HG03039 (cell line): ENCODE results near the gene KLHDC3.
"Not testable (repeated sequence)": the region's sequence is repeated elsewhere in the genome, so short reads cannot be mapped to it uniquely, and the experiment has no call there.

Experiments
- ATAC-seq: cut with Tn5 transposase; IDR thresholded peaks from one replicate; pipeline ENCODE4 v1.9.1; 2021; ENCODE audit warnings: mild to moderate bottlenecking, moderate library complexity; ENCODE audit not compliant: unreplicated experiment

KLHDC3 gene

DNA sequence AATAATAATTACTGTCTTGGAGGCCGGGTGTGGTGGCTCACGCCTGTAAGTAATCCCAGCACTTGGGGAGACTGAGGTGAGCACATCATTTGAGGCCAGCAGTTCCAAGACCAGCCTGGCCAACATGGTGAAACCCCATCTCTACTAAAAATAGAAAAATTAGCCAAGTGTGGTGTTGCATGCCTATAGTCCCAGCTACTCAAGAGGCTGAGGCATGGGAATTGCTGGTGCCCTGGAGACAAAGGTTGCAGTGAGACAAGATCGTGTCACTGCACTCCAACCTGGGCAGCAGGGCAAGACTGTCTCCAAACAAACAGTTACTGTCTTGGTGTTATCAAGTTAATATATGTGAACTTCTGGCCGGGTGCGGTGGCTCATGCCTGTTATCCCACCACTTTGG, 12.3 kb downstream of the KLHDC3 start:
- ATAC-seq, result no peak

DNA sequence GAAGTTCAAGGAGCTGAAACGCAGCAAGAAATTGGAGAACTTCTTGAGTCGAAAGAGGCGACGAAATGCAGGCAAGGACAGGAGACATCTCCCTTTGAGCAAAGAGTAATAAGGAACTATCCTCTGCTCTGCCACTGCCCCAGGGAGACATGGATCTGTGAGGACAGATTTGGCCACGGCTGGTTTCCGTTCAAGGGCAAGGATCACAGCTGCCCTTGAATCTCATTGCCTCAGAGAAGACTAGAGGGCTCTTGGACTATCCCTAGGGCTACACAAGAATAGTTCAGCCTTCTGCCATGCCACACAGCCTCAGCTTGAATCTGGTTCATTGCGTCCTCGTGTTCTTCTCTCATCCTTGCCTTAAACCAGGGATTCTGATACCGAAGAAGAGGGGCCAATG, 15.1 kb downstream of the KLHDC3 start:
- ATAC-seq, result no peak

DNA sequence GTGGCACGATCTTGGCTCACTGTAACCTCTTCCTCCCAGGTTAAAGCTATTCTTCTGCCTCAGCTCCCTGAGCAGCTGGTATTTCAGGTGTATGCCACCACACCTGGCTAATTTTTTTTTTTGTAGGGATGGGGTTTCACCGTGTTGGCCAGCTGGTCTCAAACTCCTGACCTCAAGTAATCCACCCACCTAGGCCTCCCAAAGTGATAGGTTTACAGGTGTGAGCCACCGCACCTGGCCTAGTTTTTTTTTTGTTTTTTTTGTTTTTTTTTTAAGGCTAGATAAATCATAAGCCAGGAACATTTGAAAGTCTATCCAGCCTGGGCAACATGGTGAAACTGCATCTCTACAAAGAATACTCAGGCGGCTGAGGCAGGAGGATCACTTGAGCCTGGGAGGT, 18.3 kb downstream of the KLHDC3 start:
- no peak for ATAC-seq

DNA sequence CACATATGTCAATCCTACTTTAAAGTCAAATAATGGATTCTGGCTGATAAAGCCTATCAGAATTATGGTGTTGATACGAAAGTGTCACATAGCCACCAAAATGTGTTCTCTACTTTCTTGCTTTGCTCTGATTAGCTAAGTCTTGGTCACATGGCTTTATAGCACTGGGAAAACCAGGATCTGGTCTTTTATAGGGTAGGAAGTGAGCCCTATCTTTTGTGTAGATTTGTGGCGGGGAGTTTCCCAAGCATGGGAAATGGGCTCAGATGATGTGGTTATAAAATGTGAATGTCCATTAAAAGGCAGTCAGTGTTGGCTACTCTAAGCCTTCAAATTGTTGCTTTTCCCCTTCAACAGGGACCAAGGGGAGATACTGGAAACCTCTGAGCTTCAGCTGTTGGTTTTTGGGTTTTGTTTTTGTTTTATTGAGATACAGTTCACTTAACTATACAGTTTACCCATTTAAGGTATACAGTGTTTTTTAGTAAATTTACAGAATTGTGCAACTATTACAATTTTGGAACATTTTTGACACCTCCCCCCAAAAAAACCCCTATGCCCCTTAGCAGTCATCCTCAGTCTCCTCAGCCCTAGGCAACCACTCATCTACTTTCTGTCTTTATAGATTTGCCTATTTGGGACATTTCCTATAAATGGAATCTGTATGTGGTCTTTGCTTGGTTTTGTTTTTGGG, 19.6 kb downstream of the KLHDC3 start:
- ATAC-seq, result no peak

DNA sequence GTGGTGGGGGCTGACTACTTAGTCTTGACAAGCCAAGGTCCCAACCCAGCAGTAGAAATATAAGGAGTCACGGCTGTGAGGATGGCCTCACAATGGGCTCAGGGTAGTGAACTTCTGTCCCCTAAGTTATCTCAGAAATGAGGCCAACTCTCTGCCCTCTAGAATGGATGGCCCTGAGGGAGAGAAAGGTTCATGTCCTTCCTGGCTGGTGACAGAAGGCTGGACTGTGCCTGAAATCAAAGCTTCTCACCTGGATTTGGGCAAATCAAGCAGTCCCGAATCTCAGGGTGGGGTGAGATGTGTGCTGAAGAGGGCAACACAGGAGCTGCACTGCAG, 20.1 kb downstream of the KLHDC3 start:
- no peak for ATAC-seq

DNA sequence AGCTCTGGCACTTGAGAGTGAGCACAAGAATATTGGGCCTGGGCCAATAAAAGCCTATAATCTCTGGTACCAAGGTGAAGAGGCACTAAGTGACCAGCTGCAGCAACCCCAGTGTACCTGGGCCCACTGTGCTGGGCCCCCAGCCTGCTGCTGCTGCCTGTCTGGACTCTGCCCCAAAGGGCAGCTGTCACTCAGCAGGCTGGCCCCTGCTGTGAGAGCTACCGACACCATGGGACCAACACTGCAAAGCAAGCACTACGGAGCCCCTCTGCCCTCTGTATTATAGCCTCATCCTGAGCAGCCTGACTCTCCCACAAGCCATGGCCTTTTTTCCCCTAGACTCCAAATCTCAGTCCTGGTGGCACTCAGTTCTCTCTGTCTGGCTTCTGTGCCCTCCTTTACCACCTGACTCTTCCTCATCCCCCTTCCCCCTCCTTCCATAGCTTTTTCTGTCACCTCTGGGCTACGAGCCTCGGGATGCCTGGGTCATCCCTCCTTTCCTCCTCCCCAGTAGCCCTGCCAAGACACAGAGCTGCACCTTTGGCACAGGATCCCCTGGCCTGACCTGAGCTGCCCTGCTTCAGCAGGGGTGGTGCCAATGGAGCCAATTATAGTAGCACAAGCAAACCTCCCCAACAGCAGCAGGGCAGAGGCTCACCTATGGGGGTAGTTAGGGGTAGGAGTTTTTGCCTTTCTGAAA, 21.6 kb downstream of the KLHDC3 start:
- no peak for ATAC-seq

DNA sequence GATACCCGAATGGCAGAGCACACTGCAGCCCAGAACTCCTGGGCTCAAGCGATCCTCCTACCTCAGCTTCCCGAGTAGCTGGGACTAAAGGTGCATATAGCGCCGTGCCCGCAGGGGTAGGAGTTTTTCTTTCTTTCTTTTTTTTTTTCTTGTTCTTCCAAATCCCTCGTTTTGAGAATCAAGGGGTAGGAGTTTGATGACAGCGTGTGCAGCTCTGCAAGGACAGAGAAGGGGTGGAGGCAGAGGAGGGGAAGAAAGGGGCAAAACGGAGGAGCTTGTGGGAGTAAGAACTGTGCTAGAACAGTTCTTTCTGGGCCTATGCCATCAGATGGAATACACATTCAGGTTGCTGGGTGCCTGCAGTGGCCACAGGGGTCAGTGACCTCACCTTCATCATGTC, 22.7 kb downstream of the KLHDC3 start:
- no peak for ATAC-seq

DNA sequence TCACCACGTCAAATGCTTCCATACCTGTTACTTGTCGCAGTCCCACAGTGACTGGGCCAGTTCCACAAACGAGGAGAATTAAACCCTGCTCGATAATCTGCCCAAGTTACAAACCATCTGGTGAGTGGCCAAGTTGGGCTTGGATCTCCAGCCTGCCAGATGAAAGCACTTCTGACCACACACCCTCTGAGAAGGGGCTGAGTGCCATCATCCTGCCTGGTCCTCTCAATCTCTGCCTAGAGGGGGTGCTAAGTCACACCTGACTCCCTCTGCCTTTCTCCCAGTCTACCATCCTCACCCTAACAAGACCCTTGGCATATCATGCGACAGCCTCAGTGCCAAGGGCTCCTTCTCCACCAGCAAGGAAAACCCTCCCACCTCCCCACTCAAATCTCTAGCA, 23.1 kb downstream of the KLHDC3 start:
- ATAC-seq, result no peak

DNA sequence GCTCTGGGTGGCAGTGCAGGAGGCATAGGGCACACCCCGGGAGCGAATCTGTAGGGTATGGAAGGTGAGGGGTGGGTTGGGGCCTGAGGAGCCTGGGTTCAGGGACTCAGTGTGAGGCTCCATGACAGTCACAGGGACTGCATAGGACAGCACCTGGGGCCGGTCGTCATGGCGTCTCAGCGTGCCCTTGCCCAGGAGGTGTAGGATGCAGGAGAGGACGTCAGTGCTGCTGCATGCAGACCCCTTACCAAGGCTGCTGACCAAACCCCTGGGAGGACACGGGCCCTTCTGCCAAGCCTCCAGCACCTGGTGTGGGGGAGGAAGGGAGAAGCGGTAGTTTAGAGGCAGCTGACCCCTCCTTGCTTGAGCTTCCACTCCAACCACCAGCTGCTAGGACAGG, 23.7 kb downstream of the KLHDC3 start:
- no peak for ATAC-seq

DNA sequence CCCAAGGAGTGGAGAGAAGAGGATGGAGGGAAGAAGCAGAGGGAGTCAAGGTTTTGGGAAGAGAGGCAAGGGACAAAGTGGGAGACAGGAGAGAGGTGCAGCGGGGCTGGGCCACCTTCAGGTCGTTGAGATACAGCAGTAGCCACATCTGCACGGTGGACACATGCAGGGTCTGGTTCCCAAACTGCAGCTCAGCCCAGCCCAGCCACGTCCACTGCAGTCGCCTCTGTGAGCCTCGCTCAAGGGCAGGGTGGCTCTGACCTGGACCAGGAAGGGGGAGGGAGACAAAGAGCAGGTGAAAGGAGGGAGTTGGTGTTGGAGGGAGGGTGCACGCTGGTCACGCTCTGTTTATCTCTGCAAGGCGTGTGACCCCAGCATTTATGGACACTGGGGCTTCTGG, 24.7 kb downstream of the KLHDC3 start:
- ATAC-seq, result no peak

DNA sequence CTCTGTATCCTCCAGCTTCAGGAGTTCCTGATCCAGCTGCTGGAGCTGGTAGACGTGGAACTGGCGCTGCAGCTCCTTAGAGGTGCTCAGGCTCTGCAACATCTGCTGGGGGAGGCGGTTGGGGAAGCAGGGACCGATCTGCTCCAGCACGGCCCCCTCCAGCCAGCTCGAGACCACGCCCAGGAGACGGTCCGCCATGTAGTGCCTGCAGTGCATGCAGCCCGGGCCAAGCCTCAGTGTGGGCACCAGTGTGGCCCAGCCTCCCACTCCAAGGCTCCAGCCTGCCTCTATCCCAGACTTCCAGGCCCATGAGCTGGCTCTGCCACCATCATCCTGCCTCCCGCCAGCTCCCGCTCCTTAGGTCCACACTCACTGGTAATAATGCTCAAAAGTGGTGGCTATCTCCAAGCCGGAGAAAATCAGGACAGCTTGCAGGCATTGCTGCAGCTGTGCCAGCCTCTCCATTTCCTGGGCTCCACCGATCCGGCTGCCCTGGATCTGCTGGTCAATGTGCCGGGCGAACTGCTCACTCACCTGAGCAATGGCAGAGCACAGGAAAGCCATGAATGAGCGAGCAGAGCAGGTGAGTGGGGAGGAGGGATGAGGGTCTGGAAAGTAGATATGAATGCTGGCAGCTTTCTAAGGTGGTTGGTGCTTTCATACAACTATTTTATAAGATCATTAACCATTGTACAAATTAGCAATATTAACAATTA, 26.7 kb downstream of the KLHDC3 start:
- no peak for ATAC-seq

DNA sequence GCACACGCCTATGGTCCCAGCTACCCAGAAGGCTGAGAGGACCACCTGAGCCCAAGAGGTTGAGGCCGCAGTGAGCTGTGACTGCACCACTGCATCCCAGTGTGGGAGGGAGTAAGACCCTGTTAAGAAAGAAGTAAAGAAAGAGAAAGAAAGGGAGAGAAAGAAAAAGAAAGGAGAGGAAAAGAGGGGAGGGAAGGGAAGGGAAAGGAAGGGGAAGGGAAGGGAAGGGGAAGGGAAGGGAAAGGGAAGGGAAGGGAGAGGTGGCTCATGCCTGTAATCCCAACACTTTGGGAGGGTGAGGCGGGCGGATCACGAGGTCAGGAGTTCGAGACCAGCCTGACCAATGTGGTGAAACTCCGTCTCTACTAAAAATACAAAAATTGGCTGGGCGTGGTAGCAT, 27.4 kb downstream of the KLHDC3 start:
- not testable (repeated sequence) for ATAC-seq

DNA sequence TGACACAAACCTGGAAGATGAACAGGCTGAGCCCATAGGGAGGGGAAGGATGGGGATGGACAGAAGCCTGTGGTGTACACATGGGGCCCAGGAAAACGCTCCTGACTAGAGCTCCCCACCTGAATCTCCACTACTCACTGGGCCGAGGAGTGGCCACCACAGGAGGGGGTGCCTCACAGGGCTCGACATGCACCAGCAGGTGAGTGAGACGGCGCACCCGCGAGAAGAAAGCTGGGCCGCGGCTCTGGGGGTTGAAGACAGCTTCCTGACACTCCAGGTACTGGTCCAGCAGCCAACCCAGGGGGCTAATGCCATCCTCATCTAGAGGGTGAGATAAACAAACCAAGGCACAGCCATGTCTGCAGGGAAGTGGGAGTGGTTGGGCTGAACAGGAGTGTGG, 29.3 kb downstream of the KLHDC3 start:
- ATAC-seq, result no peak

DNA sequence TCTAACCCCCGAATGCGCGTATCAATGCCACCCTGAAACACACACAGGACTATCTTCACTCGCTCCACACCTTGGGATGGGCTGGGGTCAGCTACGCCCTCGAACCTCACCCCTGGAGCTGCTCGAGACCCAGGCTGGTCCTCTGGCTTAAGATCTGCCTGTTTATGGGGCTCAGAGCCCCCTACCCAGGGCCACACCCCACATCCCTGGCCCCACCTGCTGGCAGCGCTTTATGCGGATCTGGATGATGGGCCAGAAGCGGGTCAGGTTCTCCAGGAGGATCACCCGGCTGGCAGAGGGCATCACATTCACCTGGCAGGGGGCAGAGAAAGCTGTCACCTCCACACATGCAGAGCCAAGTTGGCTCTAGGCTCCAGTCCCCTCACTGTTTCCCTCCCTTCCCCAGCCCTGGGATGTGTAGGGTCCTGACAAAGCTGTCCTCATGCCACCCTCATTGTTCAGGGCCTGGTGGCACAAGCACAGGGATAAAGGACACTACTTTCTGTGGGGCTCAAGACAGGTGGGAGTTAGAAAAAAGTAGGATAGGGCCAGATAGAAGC, 31.4 kb downstream of the KLHDC3 start:
- no peak for ATAC-seq

DNA sequence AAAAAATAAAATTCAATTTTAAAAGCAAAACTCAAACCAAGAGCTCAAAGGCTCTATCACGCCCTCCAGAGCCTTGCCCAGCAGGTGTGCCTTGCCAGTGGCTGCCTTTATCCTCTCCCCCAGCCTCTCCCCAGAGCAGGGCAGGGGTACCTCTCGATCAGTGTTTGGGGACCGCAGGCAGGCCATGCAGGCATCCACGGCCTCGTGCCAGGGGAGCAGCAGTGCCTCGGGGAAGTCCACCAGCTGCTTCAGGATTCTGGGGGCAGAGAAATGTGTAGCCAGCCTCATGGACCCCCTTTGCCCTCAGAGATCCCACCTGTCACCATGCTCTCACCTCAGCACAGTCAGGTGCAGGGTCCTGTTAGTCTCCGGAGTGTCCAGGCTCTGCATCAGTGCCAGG, 33.9 kb downstream of the KLHDC3 start:
- no peak for ATAC-seq

DNA sequence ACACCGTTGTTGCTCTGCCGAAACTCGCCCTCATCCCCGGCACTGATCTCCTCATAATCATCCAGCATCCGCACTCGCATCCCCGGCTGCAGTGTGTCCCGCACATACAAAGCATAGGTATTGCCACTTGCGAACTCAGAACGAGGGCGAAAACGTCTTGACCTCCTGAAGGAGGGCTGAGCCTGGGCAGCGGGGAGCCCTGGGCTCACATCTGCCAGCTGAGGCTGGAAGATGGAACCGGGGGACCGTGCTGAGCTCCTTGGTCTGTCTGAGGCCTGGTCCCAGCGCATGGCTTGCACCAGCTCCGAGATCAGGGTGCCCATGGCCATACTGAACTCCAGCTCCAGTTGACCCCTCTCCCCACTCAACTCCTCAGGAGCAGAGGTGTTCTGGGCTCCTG, 36.9 kb downstream of the KLHDC3 start:
- no peak for ATAC-seq

DNA sequence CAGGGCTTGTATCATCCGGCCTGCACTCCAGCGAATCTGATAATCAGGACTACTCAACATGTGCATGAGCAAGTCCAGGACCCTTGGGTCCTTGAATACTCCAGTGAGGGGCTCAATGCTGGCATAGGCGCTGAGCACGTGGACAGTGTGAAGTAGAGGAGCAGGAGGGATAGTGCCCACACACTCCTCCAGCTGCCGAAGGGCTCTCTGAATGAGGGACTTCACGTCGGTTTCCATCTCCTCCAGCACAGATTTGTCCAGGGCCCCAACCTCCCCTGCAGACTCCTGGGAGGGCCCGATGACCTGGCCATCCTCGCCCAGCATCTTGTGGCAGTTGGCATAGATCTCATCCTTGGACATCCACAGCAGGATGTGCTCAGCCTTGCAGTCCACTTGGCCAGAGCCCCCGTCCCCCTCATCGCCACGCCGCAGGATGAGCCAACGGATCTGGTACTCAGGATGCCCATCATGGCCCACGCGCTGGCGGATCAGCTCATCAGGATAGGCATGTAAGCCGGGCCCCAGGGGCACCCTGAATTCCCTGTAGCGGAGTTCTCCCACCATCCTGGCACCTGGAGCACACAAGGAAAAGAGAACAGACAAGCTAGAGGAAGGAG, 38.3 kb downstream of the KLHDC3 start:
- ATAC-seq, result no peak

DNA sequence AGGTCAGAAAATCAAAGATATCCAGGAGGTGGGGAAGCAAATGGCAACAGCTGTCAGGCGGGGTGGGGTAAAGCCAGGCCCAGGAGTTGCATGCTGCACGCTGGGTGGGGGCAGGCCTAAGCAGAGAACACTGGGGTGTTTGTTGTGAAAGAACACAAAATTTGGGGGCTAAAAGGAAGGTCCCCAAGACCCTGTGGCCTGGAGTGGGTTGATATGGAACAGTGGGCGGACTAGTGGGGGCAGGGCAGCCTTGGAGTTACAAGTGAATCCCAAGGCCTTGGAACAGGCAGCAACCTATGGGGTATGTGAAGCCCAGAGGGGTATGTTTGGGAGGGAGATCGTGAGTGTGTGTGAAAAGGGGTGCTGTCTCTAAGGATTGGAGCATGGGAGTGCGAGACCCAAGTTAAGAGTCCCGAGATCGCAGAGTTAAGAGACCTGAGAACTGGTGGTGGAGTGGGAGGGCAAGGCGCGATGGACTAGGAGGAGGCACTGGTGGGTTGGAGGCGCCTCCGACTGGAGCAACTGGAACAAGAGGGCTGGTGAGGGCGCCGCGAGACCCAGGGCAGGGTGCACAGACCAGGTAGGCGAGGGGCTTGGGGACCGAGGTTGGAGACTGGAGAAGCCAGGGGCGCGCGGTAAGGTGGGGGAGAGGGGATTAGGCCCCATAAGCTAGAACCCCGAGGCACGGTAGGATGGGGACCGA, 38.9 kb downstream of the KLHDC3 start:
- no peak for ATAC-seq

DNA sequence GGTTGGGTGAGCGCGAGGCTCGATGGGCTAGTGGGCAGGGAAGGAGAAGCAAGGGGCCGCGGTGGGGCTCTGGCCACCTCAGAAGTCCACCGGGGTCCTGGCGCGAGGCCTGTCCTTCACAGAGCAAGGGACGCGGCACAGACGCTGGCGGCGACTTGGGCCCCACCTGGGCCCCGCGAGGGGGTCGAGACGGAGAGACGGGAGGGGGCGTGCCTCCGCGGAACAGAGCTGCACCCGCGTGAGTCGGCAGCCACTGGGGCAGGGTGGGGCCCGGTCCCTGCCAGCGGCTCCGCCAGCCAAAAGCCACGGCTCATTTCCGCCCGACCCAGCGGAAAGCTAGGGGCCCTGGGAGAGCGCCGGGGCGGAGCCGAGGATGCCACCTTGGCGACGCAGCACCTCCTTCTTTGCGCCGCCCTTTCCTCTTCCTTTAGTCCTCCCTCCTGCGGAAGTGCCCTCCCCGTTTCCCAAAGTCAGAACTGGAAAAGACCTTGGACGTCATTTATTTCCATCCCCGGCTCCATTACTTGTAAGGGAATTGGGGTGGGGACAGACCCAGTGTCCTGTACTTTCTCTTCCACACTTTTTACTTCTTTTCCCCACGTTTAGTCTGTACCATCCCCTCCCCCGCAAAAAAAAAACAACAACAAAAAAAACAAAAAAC, 39.6 kb downstream of the KLHDC3 start, which contains the start of gene CUL7:
CUL7 (minus strand) TSS at position 307 of the 661 bp plus-strand sequence. CDS start 1,063 bp downstream, outside the sequence.
- peak; percentile 87 for ATAC-seq
